Thyroid gland (tissue), 4 donors: Measurements from ENCODE around the gene RCCD1. TPM values are rescaled to one million over a fixed set of nuclear protein-coding genes. Genes with fewer than 3 reads are reported as not detected.
A peak's percentile ranks its signal among the peaks of the same experiment; 100 is the strongest.

Experiments
- DNase-seq, 2 donors: peaks; one replicate each; pipeline ENCODE4 v3.0.0-alpha.2; 2019
- H3K27ac ChIP-seq, 3 donors: fragments of 200-600 bp; sonication (generic); 1 replicate in 2 of 3; 2 replicates in 1 of 3; pipeline ENCODE4 v1.5.1; 2016 to 2019; ENCODE audit warnings: mild to moderate bottlenecking in 1 of 3, moderate library complexity in 1 of 3
- H3K27me3 ChIP-seq: fragments of 200-600 bp; sonication (generic); one replicate; pipeline ENCODE4 v1.5.1; 2019
- H3K36me3 ChIP-seq, 2 donors: fragments of 200-600 bp; sonication (generic); one replicate each; pipeline ENCODE4 v1.5.1; 2016 to 2019
- H3K4me1 ChIP-seq, 2 donors: fragments of 200-600 bp; sonication (generic); one replicate each; pipeline ENCODE4 v1.5.1; 2017 to 2019
- H3K4me3 ChIP-seq, 3 donors: fragments of 200-600 bp; sonication (generic); replicated peaks in 1 of 3; 1 replicate in 2 of 3; 2 replicates in 1 of 3; pipeline ENCODE4 v1.5.1; 2016; ENCODE audit warnings: mild to moderate bottlenecking in 1 of 3
- H3K9me3 ChIP-seq: fragments of 200-600 bp; sonication (generic); one replicate; pipeline ENCODE4 v1.5.1; 2017
- CTCF ChIP-seq, 6 experiments: fragments of 200-600 bp in 3 of 6; fragments of 450-650 bp in 3 of 6; sonication (generic) in 3 of 6; IDR thresholded peaks; one replicate each; pipeline ENCODE4 v1.5.1; 2016 to 2019; ENCODE audit warnings: antibody characterized with exemption in 6 of 6, mild to moderate bottlenecking in 2 of 6, inconsistent platforms in 1 of 6, moderate library complexity in 1 of 6
- POLR2A ChIP-seq, 2 donors: fragments of 450-650 bp; IDR thresholded peaks; one replicate each; pipeline ENCODE4 v1.6.1; 2017; ENCODE audit warnings: antibody characterized with exemption in 2 of 2, mild to moderate bottlenecking in 2 of 2, moderate library complexity in 1 of 2
- WGBS, 2 donors: methylation state at CpG; one replicate each; pipeline ENCODE4 v1.1.5; 2017; 5-methylcytosine and 5-hydroxymethylcytosine counted together
- intact Hi-C: fragments of 100-400 bp; cut with DNase I; formaldehyde crosslinking; loops from one replicate; pipeline ENCODE4 v1.15.1; 2023
- total RNA-seq, 4 donors: library from RNA; depleted of rRNA; stranded (reverse); fragments of >200 nt; gene quantifications; one replicate each; pipeline ENCODE4 v1.2.3, GENCODE V29; 2016

RCCD1 gene
- total RNA-seq, 4 donors from 2014 or later: 7.6 to 15.2 (median 9.9) TPM

DNA sequence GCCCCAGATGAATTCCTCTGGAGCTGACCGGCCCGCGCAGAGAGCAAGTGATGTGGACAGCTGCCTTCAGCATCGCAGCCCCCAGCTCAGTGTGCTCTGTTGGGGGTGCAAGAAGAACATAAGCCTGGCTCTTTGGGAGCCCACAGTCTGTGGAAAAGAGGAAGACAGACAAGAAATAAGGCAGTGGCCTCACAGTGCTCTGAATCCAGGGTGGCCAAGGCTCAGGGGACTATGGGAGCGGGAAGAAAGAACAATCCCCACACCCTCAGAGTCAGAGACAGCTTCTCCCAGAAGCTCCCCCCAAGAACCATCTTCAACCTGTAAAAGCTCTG, 22.1 kb upstream of the RCCD1 start:
- Histone ChIP-seq H3K36me3 (no peaks in the 10 kb centered on the region), H3K9me3 (no peaks in the 10 kb centered on the region), H3K4me1 (peaks cover 23 to 45% of the 10 kb centered on the region in 2 donors), H3K27ac (peak overlapping the region; percentile 68 to 97 (median 86)), H3K4me3 (peak overlapping the region in 1 of 3 donors; percentile 85), H3K27me3 (no peaks in the 10 kb centered on the region)
- DNase-seq: no peak
- 19 to 34% methylated on average over 4 to 5 of the region's 5 CpGs for WGBS, 2 donors
- TF ChIP-seq CTCF (IDR thresholded peaks at IDR 0.05) (no peak), POLR2A (IDR thresholded peaks at IDR 0.05) (no peak)
- intact Hi-C loops: no loop called here

- 64 to 67% methylated on average over 1 of the region's 1 CpG for WGBS, 2 donors
- Histone ChIP-seq H3K27ac (no peak overlapping the region), H3K4me3 (no peak overlapping the region), H3K27me3 (no peaks in the 10 kb centered on the region), H3K4me1 (peaks cover 23 to 45% of the 10 kb centered on the region in 2 donors), H3K36me3 (peaks cover 0 to 1% of the 10 kb centered on the region in 2 donors), H3K9me3 (no peaks in the 10 kb centered on the region)
- TF ChIP-seq CTCF (IDR thresholded peaks at IDR 0.05) (no peak), POLR2A (IDR thresholded peaks at IDR 0.05) (no peak)
- intact Hi-C loops: no loop called here
- no peak for DNase-seq
Observed at GRCh38 chr15:90933301-90933700, 21.4 kb upstream of the RCCD1 start.

- TF ChIP-seq POLR2A (IDR thresholded peaks at IDR 0.05): no peak
- TF ChIP-seq CTCF (IDR thresholded peaks at IDR 0.05): peak; percentile 63 to 91 (median 76)
- peak; percentile 90 to 91 for DNase-seq
- H3K27ac ChIP-seq: peak overlapping the region in 2 of 3 donors; percentile 69 to 78
- H3K27me3 ChIP-seq: no peaks in the 10 kb centered on the region
- peaks cover 2 to 4% of the 10 kb centered on the region in 2 donors for H3K36me3 ChIP-seq
- peaks cover 23 to 45% of the 10 kb centered on the region in 2 donors for H3K4me1 ChIP-seq
- peak overlapping the region in 2 of 3 donors; percentile 63 to 76 for H3K4me3 ChIP-seq
- 0 to 3% methylated on average over 11 to 19 of the region's 19 CpGs for WGBS, 2 donors
- intact Hi-C loops: no loop called here
- no peaks in the 10 kb centered on the region for H3K9me3 ChIP-seq
Observed at GRCh38 chr15:90934256-90934948, 20.3 kb upstream of the RCCD1 start.

DNA sequence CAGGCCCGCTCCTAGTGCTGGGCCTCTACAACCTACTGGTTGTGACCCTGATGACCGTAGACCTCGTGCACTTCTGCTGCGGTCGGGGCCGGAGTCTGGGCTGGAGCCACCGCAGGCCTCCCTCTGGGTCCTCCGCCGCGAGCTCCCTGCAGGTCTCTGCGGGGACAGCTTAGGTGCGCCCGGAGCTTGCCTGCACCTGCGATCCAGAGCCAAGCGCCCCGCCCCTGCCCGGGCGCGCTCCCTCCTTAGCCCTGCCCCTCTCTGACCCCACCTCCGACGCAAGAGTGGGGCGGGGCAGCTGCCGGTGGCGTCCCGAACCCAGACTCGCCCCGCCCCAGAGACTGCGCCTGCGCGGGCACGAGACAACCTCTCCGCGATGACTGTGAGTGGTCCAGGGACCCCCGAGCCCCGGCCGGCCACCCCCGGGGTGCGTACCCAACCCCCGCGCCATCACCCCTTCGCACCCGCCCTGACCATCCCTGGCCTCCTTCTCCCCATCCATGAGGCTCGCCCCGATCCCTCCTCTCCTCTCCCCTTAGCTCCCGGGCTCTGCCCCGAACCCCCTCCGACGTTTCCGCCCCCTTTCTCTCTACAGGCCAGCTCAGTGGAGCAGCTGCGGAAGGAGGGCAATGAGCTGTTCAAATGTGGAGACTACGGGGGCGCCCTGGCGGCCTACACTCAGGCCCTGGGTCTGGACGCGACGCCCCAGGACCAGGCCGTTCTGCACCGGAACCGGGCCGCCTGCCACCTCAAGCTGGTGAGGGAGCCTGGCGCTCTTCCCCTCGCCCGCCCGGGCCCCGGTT, 19.5 kb upstream of the RCCD1 start, which contains the start of gene UNC45A:
Gene UNC45A, plus strand, starts transcription at position 337 of the 803 bp plus-strand sequence. Its CDS starts 40 bp downstream, at position 377.
- Histone ChIP-seq H3K27ac (peak within 1 kb of the TSS; percentile 46 to 78 (median 69)), H3K4me3 (peak within 1 kb of the TSS; percentile 63 to 77 (median 76)), H3K36me3 (peaks cover 9 to 11% of the 10 kb centered on the region in 2 donors), H3K9me3 (no peaks in the 10 kb centered on the region), H3K27me3 (no peaks in the 10 kb centered on the region), H3K4me1 (peaks cover 23 to 45% of the 10 kb centered on the region in 2 donors)
- peak; percentile 95 to 96 for DNase-seq
- TF ChIP-seq POLR2A (IDR thresholded peaks at IDR 0.05) (peak in 1 of 2 donors; percentile 94), CTCF (IDR thresholded peaks at IDR 0.05) (peak in 1 of 6 experiments; percentile 5)
- intact Hi-C loops: no loop called here
- WGBS, 2 donors: 0 to 4% methylated on average over 5 to 9 of the region's 65 CpGs
